Measurements from ENCODE around the gene GIPC2. TPM values are rescaled to one million over a fixed set of nuclear protein-coding genes. Genes with fewer than 3 reads are reported as not detected.

GIPC2 gene
- total and polyA plus RNA-seq, 7 donors: 0.99 to 23.8 (median 2.5) TPM

- 73 to 79% methylated on average over 1 of the region's 1 CpG for WGBS, 2 donors
- no peaks in the 10 kb centered on the region for H3K4me1 ChIP-seq
- no peak for DNase-seq
- H3K4me3 ChIP-seq: no peak overlapping the region
- intact Hi-C loops (cut with DNase I): no loop called here
- no peaks in the 10 kb centered on the region for H3K36me3 ChIP-seq
- H3K9me3 ChIP-seq: no peaks in the 10 kb centered on the region
- H3K27ac ChIP-seq: no peak overlapping the region
- H3K27me3 ChIP-seq: no peaks in the 10 kb centered on the region
- TF ChIP-seq POLR2A (IDR thresholded peaks at IDR 0.05): no peak
- no peak for TF ChIP-seq EP300 (IDR thresholded peaks at IDR 0.05)
- TF ChIP-seq POLR2AphosphoS5 (IDR thresholded peaks at IDR 0.05): no peak
- no peak for TF ChIP-seq CTCF (IDR thresholded peaks at IDR 0.05)
Observed at GRCh38 chr1:78136680-78137079, 90.9 kb downstream of the GIPC2 start.

DNA sequence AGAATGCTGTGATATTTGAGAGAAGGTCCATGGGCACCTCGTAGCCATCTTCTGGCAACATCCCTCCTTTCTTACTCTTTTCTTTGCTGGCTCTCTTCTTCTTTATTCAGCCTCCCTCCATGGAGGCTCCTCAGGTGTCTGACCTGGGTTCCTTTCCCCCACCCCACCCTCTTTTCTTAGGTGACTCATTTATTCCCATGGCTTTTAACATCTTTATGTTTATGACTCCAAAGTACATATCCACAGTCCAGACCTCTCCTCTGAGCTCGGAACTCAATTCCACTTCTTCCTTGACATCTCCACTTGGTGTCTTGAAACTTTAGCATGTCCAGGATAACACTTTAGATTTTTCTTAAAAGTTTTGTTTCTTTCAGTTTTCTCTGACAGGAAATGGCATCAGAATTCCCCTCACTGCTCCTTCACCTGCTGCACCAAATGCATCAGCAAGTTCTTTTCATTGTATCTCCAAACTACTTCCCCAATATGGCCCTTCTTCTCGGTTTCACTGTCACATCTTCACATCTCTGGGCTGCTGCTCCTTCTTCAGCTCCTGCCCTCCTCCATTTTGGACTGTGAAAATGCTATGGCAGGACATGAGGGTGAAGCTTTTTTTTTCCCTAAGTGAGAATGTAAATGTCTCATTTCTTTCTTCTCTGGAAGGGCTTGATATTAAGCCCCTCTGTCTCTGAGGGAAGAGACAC lies 95.9 kb downstream of the GIPC2 start:
- Histone ChIP-seq H3K4me1 (no peaks in the 10 kb centered on the region), H3K27me3 (no peaks in the 10 kb centered on the region), H3K36me3 (no peaks in the 10 kb centered on the region), H3K9me3 (no peaks in the 10 kb centered on the region), H3K4me3 (no peak overlapping the region), H3K27ac (no peak overlapping the region)
- no peak for TF ChIP-seq EP300 (IDR thresholded peaks at IDR 0.05)
- TF ChIP-seq POLR2AphosphoS5 (IDR thresholded peaks at IDR 0.05): no peak
- TF ChIP-seq CTCF (IDR thresholded peaks at IDR 0.05): no peak
- no peak for TF ChIP-seq POLR2A (IDR thresholded peaks at IDR 0.05)
- no peak for DNase-seq
- WGBS, 2 donors: 67 to 82% methylated on average over 3 of the region's 3 CpGs
- intact Hi-C loops (cut with DNase I): no loop called here

DNA sequence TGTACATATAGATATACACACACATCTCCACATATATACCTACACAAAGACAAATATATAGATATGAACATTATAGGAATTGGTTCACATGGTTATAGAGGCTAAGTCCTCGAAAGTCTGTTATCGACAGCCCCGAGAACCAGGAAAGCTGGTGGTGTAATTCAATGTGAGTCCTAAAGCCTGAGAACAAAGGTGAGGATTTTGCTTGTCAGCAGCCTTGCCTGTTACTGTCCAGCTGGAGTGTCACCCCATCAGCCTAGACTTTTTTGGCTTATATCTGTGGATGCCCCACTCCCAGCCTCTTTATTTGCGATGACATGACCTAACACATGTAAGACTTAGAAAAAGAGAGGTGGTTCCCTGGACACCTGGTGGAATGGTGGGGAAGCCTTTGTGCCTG lies 97.0 kb downstream of the GIPC2 start:
- Histone ChIP-seq H3K4me3 (no peak overlapping the region), H3K9me3 (no peaks in the 10 kb centered on the region), H3K27me3 (no peaks in the 10 kb centered on the region), H3K4me1 (no peaks in the 10 kb centered on the region), H3K36me3 (no peaks in the 10 kb centered on the region), H3K27ac (no peak overlapping the region)
- no peak for DNase-seq
- TF ChIP-seq CTCF (IDR thresholded peaks at IDR 0.05) (no peak), POLR2A (IDR thresholded peaks at IDR 0.05) (no peak), POLR2AphosphoS5 (IDR thresholded peaks at IDR 0.05) (no peak), EP300 (IDR thresholded peaks at IDR 0.05) (no peak)
- intact Hi-C loops (cut with DNase I): no loop called here
- 93% methylated on average over 4 of the region's 4 CpGs for WGBS, 2 donors

DNA sequence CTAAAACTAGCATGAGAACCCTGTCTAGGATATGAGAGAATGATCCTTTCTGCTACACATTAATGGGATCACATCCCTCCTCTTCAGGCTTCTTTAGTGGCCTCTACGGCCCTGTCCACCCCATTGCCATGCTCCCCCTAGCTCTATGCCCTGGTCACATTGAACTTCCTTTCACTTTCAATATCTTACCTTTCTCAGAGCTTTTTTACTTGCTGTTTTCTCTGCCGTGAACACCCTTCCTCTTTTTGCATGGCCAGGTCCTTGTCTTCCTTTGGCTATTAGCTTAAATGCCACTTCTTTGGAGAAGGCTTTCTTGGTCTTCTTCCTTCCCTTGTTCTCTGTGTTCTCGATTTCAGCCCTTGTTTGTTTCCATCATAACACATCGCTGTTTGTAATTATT lies 97.4 kb downstream of the GIPC2 start:
- 52 to 53% methylated on average over 4 of the region's 4 CpGs for WGBS, 2 donors
- intact Hi-C loops (cut with DNase I): no loop called here
- Histone ChIP-seq H3K9me3 (no peaks in the 10 kb centered on the region), H3K27ac (no peak overlapping the region), H3K27me3 (no peaks in the 10 kb centered on the region), H3K4me1 (no peaks in the 10 kb centered on the region), H3K36me3 (no peaks in the 10 kb centered on the region), H3K4me3 (no peak overlapping the region)
- TF ChIP-seq CTCF (IDR thresholded peaks at IDR 0.05) (no peak), POLR2AphosphoS5 (IDR thresholded peaks at IDR 0.05) (no peak), EP300 (IDR thresholded peaks at IDR 0.05) (no peak), POLR2A (IDR thresholded peaks at IDR 0.05) (no peak)
- DNase-seq: no peak

DNA sequence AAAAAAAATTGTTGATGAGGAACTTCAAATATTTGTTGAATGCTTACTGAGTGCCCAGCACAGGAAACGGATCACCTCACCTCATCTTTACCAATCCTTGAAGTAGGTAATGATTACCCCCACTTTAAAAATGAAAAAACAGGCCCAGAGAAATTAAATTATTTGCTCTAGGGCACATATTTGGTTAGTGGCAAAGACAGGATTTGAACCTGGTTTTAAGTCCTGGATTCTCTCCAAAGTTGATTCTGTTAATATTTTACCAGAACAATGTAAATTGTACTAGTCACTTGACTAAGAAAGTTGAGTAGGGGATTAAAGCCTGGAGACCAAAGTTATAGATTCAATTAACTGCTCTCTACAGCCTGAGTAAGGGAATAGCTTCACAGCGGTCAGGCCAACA lies 97.9 kb downstream of the GIPC2 start:
- Histone ChIP-seq H3K27ac (no peak overlapping the region), H3K36me3 (no peaks in the 10 kb centered on the region), H3K9me3 (no peaks in the 10 kb centered on the region), H3K27me3 (no peaks in the 10 kb centered on the region), H3K4me3 (no peak overlapping the region), H3K4me1 (no peaks in the 10 kb centered on the region)
- 48 to 86% methylated on average over 2 of the region's 2 CpGs for WGBS, 2 donors
- DNase-seq: no peak
- TF ChIP-seq POLR2AphosphoS5 (IDR thresholded peaks at IDR 0.05) (no peak), CTCF (IDR thresholded peaks at IDR 0.05) (no peak), POLR2A (IDR thresholded peaks at IDR 0.05) (no peak), EP300 (IDR thresholded peaks at IDR 0.05) (no peak)
- intact Hi-C loops (cut with DNase I): no loop called here

Measured in sigmoid colon (tissue), 7 donors.